ENCODE results near the gene LAMC2.

LAMC2 gene

DNA sequence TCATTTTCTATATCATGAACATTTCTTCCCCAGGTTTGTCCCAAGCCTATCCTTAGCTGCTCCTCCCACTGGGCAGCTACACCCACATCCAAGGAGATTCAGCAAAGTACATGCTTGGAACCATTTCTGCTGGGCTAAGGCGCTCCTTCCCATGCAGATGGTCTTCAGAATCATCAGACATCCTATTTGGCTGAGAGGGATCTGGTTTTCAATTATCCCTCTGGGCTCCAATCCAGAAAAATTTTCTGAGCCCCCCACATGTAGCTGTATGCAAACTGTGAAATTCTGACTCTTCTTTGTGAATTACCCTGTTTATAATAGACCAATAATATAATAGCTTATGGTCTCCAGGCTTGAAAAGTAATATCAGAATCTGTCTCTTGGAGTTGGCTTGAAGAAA is 99.2 kb downstream of the LAMC2 start:
- no peaks in the 10 kb centered on the region for H3K4me1 ChIP-seq (ENCODE audit: insufficient read depth, low read length)
- peaks cover 37% of the 10 kb centered on the region for H3K27me3 ChIP-seq (ENCODE audit: insufficient read depth, low read length, poor library complexity)
- no peak overlapping the region for H3K27ac ChIP-seq (ENCODE audit: low read length)
- H3K79me2 ChIP-seq (ENCODE audit: insufficient read depth, low read length), result no peaks in the 10 kb centered on the region
- H4K20me1 ChIP-seq (ENCODE audit: insufficient read depth, low read length), result peaks cover 10% of the 10 kb centered on the region
- no peaks in the 10 kb centered on the region for H3K9me3 ChIP-seq (ENCODE audit: insufficient read depth, low read length, severe bottlenecking)
- H3K9ac ChIP-seq (ENCODE audit: low read depth, low read length), result no peak overlapping the region
- TF ChIP-seq EZH2 (IDR thresholded peaks at IDR 0.05; ENCODE audit: borderline replicate concordance, low read depth, low read length, severe bottlenecking) (no peak), CTCF (IDR thresholded peaks at IDR 0.05; ENCODE audit: borderline replicate concordance, extremely low read depth, low read length, poor library complexity, severe bottlenecking) (no peak)
- no peak overlapping the region for H3K4me3 ChIP-seq (ENCODE audit: low read depth in 1 of 2, low read length in 2 of 2)
- no peak for DNase-seq
- ATAC-seq (ENCODE audit: insufficient read depth, low read depth), result no peak
- H2AFZ ChIP-seq (ENCODE audit: low read depth, low read length), result no peak overlapping the region
- H3K4me2 ChIP-seq (ENCODE audit: insufficient read depth, low read length), result no peak overlapping the region
- no peaks in the 10 kb centered on the region for H3K36me3 ChIP-seq (ENCODE audit: insufficient read depth, low read length)

GRCh38 chr1:183285746-183286145 is 99.7 kb downstream of the LAMC2 start:
- ATAC-seq (ENCODE audit: insufficient read depth, low read depth) (no peak), DNase-seq (no peak)
- Histone ChIP-seq H3K9ac (ENCODE audit: low read depth, low read length) (no peak overlapping the region), H3K4me1 (ENCODE audit: insufficient read depth, low read length) (no peaks in the 10 kb centered on the region), H2AFZ (ENCODE audit: low read depth, low read length) (no peak overlapping the region), H4K20me1 (ENCODE audit: insufficient read depth, low read length) (peaks cover 10% of the 10 kb centered on the region), H3K4me2 (ENCODE audit: insufficient read depth, low read length) (no peak overlapping the region), H3K9me3 (ENCODE audit: insufficient read depth, low read length, severe bottlenecking) (no peaks in the 10 kb centered on the region), H3K27me3 (ENCODE audit: insufficient read depth, low read length, poor library complexity) (peaks cover 40% of the 10 kb centered on the region), H3K36me3 (ENCODE audit: insufficient read depth, low read length) (no peaks in the 10 kb centered on the region), H3K79me2 (ENCODE audit: insufficient read depth, low read length) (no peaks in the 10 kb centered on the region), H3K27ac (ENCODE audit: low read length) (no peak overlapping the region), H3K4me3 (ENCODE audit: low read depth in 1 of 2, low read length in 2 of 2) (no peak overlapping the region)
- no peak for TF ChIP-seq CTCF (IDR thresholded peaks at IDR 0.05; ENCODE audit: borderline replicate concordance, extremely low read depth, low read length, poor library complexity, severe bottlenecking)
- no peak for TF ChIP-seq EZH2 (IDR thresholded peaks at IDR 0.05; ENCODE audit: borderline replicate concordance, low read depth, low read length, severe bottlenecking)

- Histone ChIP-seq H3K4me3 (ENCODE audit: low read depth in 1 of 2, low read length in 2 of 2) (no peak overlapping the region), H3K79me2 (ENCODE audit: insufficient read depth, low read length) (no peaks in the 10 kb centered on the region), H3K4me1 (ENCODE audit: insufficient read depth, low read length) (no peaks in the 10 kb centered on the region), H3K27me3 (ENCODE audit: insufficient read depth, low read length, poor library complexity) (peaks cover 36% of the 10 kb centered on the region), H3K4me2 (ENCODE audit: insufficient read depth, low read length) (no peak overlapping the region), H3K36me3 (ENCODE audit: insufficient read depth, low read length) (no peaks in the 10 kb centered on the region), H2AFZ (ENCODE audit: low read depth, low read length) (no peak overlapping the region), H3K27ac (ENCODE audit: low read length) (no peak overlapping the region), H3K9me3 (ENCODE audit: insufficient read depth, low read length, severe bottlenecking) (no peaks in the 10 kb centered on the region), H4K20me1 (ENCODE audit: insufficient read depth, low read length) (peaks cover 4% of the 10 kb centered on the region), H3K9ac (ENCODE audit: low read depth, low read length) (no peak overlapping the region)
- no peak for DNase-seq
- TF ChIP-seq EZH2 (IDR thresholded peaks at IDR 0.05; ENCODE audit: borderline replicate concordance, low read depth, low read length, severe bottlenecking) (no peak), CTCF (IDR thresholded peaks at IDR 0.05; ENCODE audit: borderline replicate concordance, extremely low read depth, low read length, poor library complexity, severe bottlenecking) (no peak)
- ATAC-seq (ENCODE audit: insufficient read depth, low read depth), result no peak
Measured at GRCh38 chr1:183287191-183287675, 101.2 kb downstream of the LAMC2 start.

DNA sequence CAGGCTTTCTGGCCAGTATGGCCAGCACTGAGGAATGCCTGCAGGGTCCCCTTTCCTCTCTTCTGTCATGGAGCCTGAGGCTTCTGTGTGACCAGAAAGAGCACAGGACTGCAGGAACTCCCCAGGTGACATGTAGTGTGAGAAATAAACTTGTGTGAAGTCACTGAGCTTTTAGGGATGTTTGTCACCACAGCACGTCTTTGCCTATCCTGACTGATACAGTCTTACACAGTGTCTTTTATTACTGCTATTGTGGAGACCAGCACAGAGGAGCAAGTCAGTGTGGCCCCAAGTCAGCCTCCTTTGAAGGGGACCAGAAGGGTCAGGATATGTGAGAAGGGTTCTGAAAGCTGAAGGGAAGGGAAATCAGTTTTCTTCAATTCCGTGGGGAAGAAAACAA is 102.5 kb downstream of the LAMC2 start:
- no peak overlapping the region for H3K9ac ChIP-seq (ENCODE audit: low read depth, low read length)
- no peaks in the 10 kb centered on the region for H3K9me3 ChIP-seq (ENCODE audit: insufficient read depth, low read length, severe bottlenecking)
- no peaks in the 10 kb centered on the region for H3K4me1 ChIP-seq (ENCODE audit: insufficient read depth, low read length)
- H3K4me3 ChIP-seq (ENCODE audit: low read depth in 1 of 2, low read length in 2 of 2), result no peak overlapping the region
- DNase-seq (no peak), ATAC-seq (ENCODE audit: insufficient read depth, low read depth) (no peak)
- no peaks in the 10 kb centered on the region for H3K36me3 ChIP-seq (ENCODE audit: insufficient read depth, low read length)
- no peak overlapping the region for H3K27ac ChIP-seq (ENCODE audit: low read length)
- TF ChIP-seq EZH2 (IDR thresholded peaks at IDR 0.05; ENCODE audit: borderline replicate concordance, low read depth, low read length, severe bottlenecking), result no peak
- TF ChIP-seq CTCF (IDR thresholded peaks at IDR 0.05; ENCODE audit: borderline replicate concordance, extremely low read depth, low read length, poor library complexity, severe bottlenecking), result no peak
- H3K79me2 ChIP-seq (ENCODE audit: insufficient read depth, low read length), result no peaks in the 10 kb centered on the region
- H3K4me2 ChIP-seq (ENCODE audit: insufficient read depth, low read length), result no peak overlapping the region
- no peak overlapping the region for H2AFZ ChIP-seq (ENCODE audit: low read depth, low read length)
- H3K27me3 ChIP-seq (ENCODE audit: insufficient read depth, low read length, poor library complexity), result peaks cover 28% of the 10 kb centered on the region
- no peaks in the 10 kb centered on the region; the same call in 1 of the 2 replicates for H4K20me1 ChIP-seq (ENCODE audit: insufficient read depth, low read length)
